ENCODE measurements around the gene RPL36. TPM values are rescaled to one million over a fixed set of nuclear protein-coding genes. Genes with fewer than 3 reads are reported as not detected.

RPL36 gene
- polyA plus RNA-seq, 1 of the 3 experiments (the other 2 are of a cell fraction) = 1,383 TPM

GRCh38 chr19:5646703-5647102 lies 43.4 kb upstream of the RPL36 start:
- 91% methylated on average over 4 of the region's 4 CpGs for WGBS (ENCODE audit: low lambda C conversion rate)
- no peak overlapping the region for H3K27ac ChIP-seq (ENCODE audit: low read depth in 2 of 2, low read length in 1 of 2)
- H3K79me2 ChIP-seq (ENCODE audit: insufficient read depth) = peaks cover 60% of the 10 kb centered on the region
- no peak overlapping the region for H3K9ac ChIP-seq
- DNase-seq = no peak
- POLR2A ChIA-PET = no interaction called here
- peaks cover 74 to 79% of the 10 kb centered on the region in 2 experiments for H3K36me3 ChIP-seq (replicated peaks in 1 of 2; ENCODE audit: control insufficient read depth in 1 of 2, insufficient read depth in 2 of 2, low read length in 1 of 2)
- no peak overlapping the region for H3K4me2 ChIP-seq
- CTCF ChIA-PET = interaction anchor here (0.9 kb wide), 1 partner anchor 11 kb away, joined by 3 read pairs; no protein-coding TSS in a partner anchor
- no peak overlapping the region for H2AFZ ChIP-seq (ENCODE audit: low read depth)
- H3K4me3 ChIP-seq (ENCODE audit: low read depth in 2 of 2, low read length in 1 of 2) = no peak overlapping the region
- H4K20me1 ChIP-seq (ENCODE audit: insufficient read depth) = peaks cover 58% of the 10 kb centered on the region
- no peaks in the 10 kb centered on the region for H3K9me2 ChIP-seq
- H3K4me1 ChIP-seq (ENCODE audit: control insufficient read depth in 1 of 2, insufficient read depth in 2 of 2, low read depth in 1 of 2, low read length in 1 of 2) = no peaks in the 10 kb centered on the region
- peaks cover 5% of the 10 kb centered on the region for H3F3A ChIP-seq (replicated peaks; ENCODE audit: insufficient read depth)
- no peaks in the 10 kb centered on the region for H3K27me3 ChIP-seq (ENCODE audit: insufficient read depth)
- no peaks in the 10 kb centered on the region for H3K9me3 ChIP-seq
- no peak for TF ChIP-seq RCOR1 (IDR thresholded peaks at IDR 0.05; ENCODE audit: low read length)
- TF ChIP-seq RXRA (IDR thresholded peaks at IDR 0.05; ENCODE audit: borderline replicate concordance, low read depth) = no peak
- TF ChIP-seq FOXM1 (IDR thresholded peaks at IDR 0.05; ENCODE audit: low read depth) = no peak
- TF ChIP-seq PBX3 (IDR thresholded peaks at IDR 0.05) = no peak
- TF ChIP-seq EZH2phosphoT487 (IDR thresholded peaks at IDR 0.05; ENCODE audit: borderline replicate concordance, low read depth) = no peak
- no peak for TF ChIP-seq IRF3 (IDR thresholded peaks at IDR 0.05; ENCODE audit: low read depth, low read length)
- no peak for TF ChIP-seq GABPA (IDR thresholded peaks at IDR 0.05; ENCODE audit: low read depth)
- no peak for TF ChIP-seq TEAD4 (IDR thresholded peaks at IDR 0.05; ENCODE audit: borderline replicate concordance, insufficient read depth)
- no peak for TF ChIP-seq ELF1 (IDR thresholded peaks at IDR 0.05)
- TF ChIP-seq EP300 (IDR thresholded peaks at IDR 0.05; ENCODE audit: borderline replicate concordance in 1 of 2, low read depth in 1 of 2, low read length in 1 of 2) = no peak
- no peak for TF ChIP-seq MXI1 (IDR thresholded peaks at IDR 0.05; ENCODE audit: low read depth, low read length)
- no peak for TF ChIP-seq NRF1 (IDR thresholded peaks at IDR 0.05; ENCODE audit: low read depth, low read length)
- no peak for TF ChIP-seq GATA2 (CRISPR knock-in tag; IDR thresholded peaks at IDR 0.05)

GRCh38 chr19:5648464-5648863 lies 41.6 kb upstream of the RPL36 start:
- H3F3A ChIP-seq (replicated peaks; ENCODE audit: insufficient read depth) = peaks cover 5% of the 10 kb centered on the region
- H3K4me1 ChIP-seq (ENCODE audit: control insufficient read depth in 1 of 2, insufficient read depth in 2 of 2, low read depth in 1 of 2, low read length in 1 of 2) = no peaks in the 10 kb centered on the region
- 97% methylated on average over 8 of the region's 11 CpGs for WGBS (ENCODE audit: low lambda C conversion rate)
- H3K9me3 ChIP-seq = no peaks in the 10 kb centered on the region
- H4K20me1 ChIP-seq (ENCODE audit: insufficient read depth) = peaks cover 40% of the 10 kb centered on the region
- peaks cover 75 to 81% of the 10 kb centered on the region in 2 experiments for H3K36me3 ChIP-seq (replicated peaks in 1 of 2; ENCODE audit: control insufficient read depth in 1 of 2, insufficient read depth in 2 of 2, low read length in 1 of 2)
- no peak for DNase-seq
- peaks cover 45% of the 10 kb centered on the region for H3K79me2 ChIP-seq (ENCODE audit: insufficient read depth)
- H2AFZ ChIP-seq (ENCODE audit: low read depth) = no peak overlapping the region
- no peak overlapping the region for H3K4me3 ChIP-seq (ENCODE audit: low read depth in 2 of 2, low read length in 1 of 2)
- H3K9ac ChIP-seq = no peak overlapping the region
- no peak overlapping the region for H3K27ac ChIP-seq (ENCODE audit: low read depth in 2 of 2, low read length in 1 of 2)
- H3K9me2 ChIP-seq = no peaks in the 10 kb centered on the region
- no peaks in the 10 kb centered on the region for H3K27me3 ChIP-seq (ENCODE audit: insufficient read depth)
- ChIA-PET POLR2A (no interaction called here), CTCF (no interaction called here)
- H3K4me2 ChIP-seq = no peak overlapping the region
- TF ChIP-seq ZBTB33 (IDR thresholded peaks at IDR 0.05; ENCODE audit: borderline replicate concordance, low read depth) (no peak), YY1 (IDR thresholded peaks at IDR 0.05; ENCODE audit: low read depth) (no peak), CHD2 (IDR thresholded peaks at IDR 0.05; ENCODE audit: low read length, partially characterized antibody) (no peak), JUND (IDR thresholded peaks at IDR 0.05) (no peak), RXRA (IDR thresholded peaks at IDR 0.05; ENCODE audit: borderline replicate concordance, low read depth) (no peak), MXI1 (IDR thresholded peaks at IDR 0.05; ENCODE audit: low read depth, low read length) (no peak), RCOR1 (IDR thresholded peaks at IDR 0.05; ENCODE audit: low read length) (no peak), ELF1 (IDR thresholded peaks at IDR 0.05) (no peak), NFIC (IDR thresholded peaks at IDR 0.05; ENCODE audit: borderline replicate concordance) (no peak), FOXM1 (IDR thresholded peaks at IDR 0.05; ENCODE audit: low read depth) (no peak), SMC3 (IDR thresholded peaks at IDR 0.05; ENCODE audit: low read depth, low read length) (no peak), SIN3A (IDR thresholded peaks at IDR 0.05; ENCODE audit: borderline replicate concordance, low read depth, low read length) (no peak), PBX3 (IDR thresholded peaks at IDR 0.05) (no peak), IRF3 (IDR thresholded peaks at IDR 0.05; ENCODE audit: low read depth, low read length) (no peak), TEAD4 (IDR thresholded peaks at IDR 0.05; ENCODE audit: borderline replicate concordance, insufficient read depth) (no peak)
